ENCODE data around the gene TNFRSF12A. TPM values are rescaled to one million over a fixed set of nuclear protein-coding genes. Genes with fewer than 3 reads are reported as not detected.
A peak's percentile ranks its signal among the peaks of the same experiment; 100 is the strongest.
"Not testable (repeated sequence)": the region's sequence is repeated elsewhere in the genome, so short reads cannot be mapped to it uniquely, and the experiment has no call there.

Gene TNFRSF12A
- total RNA-seq, 4 donors from 2014 or later: 12.6 to 76.2 (median 24.0) TPM

GRCh38 chr16:3065069-3065741 lies 45.0 kb downstream of the TNFRSF12A start, which contains the start of gene IL32:
TSS of gene IL32 (plus strand) at chr16:3065640. CDS start at chr16:3065812, 172 bp downstream.
- intact Hi-C loops (cut with DNase I; ENCODE audit: low total_unique reads): no loop called here
- Histone ChIP-seq H3K4me1 (no peaks in the 10 kb centered on the region), H3K36me3 (no peaks in the 10 kb centered on the region), H3K4me3 (no peak within 1 kb of the TSS), H3K27ac (peak within 1 kb of the TSS in 1 of 2 donors; percentile 15), H3K27me3 (no peaks in the 10 kb centered on the region), H3K9me3 (no peaks in the 10 kb centered on the region)
- peak in 1 of 2 donors; percentile 53 for DNase-seq
- TF ChIP-seq CTCF (IDR thresholded peaks at IDR 0.05) (no peak), POLR2A (IDR thresholded peaks at IDR 0.05) (no peak)

- H3K27me3 ChIP-seq: no peaks in the 10 kb centered on the region
- no peaks in the 10 kb centered on the region for H3K4me1 ChIP-seq
- no peak for TF ChIP-seq CTCF (IDR thresholded peaks at IDR 0.05)
- TF ChIP-seq POLR2A (IDR thresholded peaks at IDR 0.05): no peak
- intact Hi-C loops (cut with DNase I; ENCODE audit: low total_unique reads): no loop called here
- H3K4me3 ChIP-seq: no peak overlapping the region
- H3K36me3 ChIP-seq: no peaks in the 10 kb centered on the region
- DNase-seq: no peak
- H3K27ac ChIP-seq: no peak overlapping the region
- no peaks in the 10 kb centered on the region for H3K9me3 ChIP-seq
Observed at GRCh38 chr16:3065742-3066439, 45.7 kb downstream of the TNFRSF12A start.

- no peak overlapping the region for H3K4me3 ChIP-seq
- no peaks in the 10 kb centered on the region for H3K27me3 ChIP-seq
- TF ChIP-seq CTCF (IDR thresholded peaks at IDR 0.05) (no peak), POLR2A (IDR thresholded peaks at IDR 0.05) (no peak)
- DNase-seq: no peak
- H3K27ac ChIP-seq: no peak overlapping the region
- H3K4me1 ChIP-seq: no peaks in the 10 kb centered on the region
- no peaks in the 10 kb centered on the region for H3K36me3 ChIP-seq
- intact Hi-C loops (cut with DNase I; ENCODE audit: low total_unique reads): no loop called here
- no peaks in the 10 kb centered on the region for H3K9me3 ChIP-seq
Observed at GRCh38 chr16:3066440-3066748, 46.2 kb downstream of the TNFRSF12A start.

- intact Hi-C loops (cut with DNase I; ENCODE audit: low total_unique reads): no loop called here
- H3K4me3 ChIP-seq: no peak overlapping the region
- no peaks in the 10 kb centered on the region for H3K9me3 ChIP-seq
- no peak for DNase-seq
- H3K27ac ChIP-seq: no peak overlapping the region
- no peaks in the 10 kb centered on the region for H3K36me3 ChIP-seq
- TF ChIP-seq POLR2A (IDR thresholded peaks at IDR 0.05) (no peak), CTCF (IDR thresholded peaks at IDR 0.05) (no peak)
- H3K27me3 ChIP-seq: no peaks in the 10 kb centered on the region
- no peaks in the 10 kb centered on the region for H3K4me1 ChIP-seq
Observed at GRCh38 chr16:3068487-3068886, 48.3 kb downstream of the TNFRSF12A start.

GRCh38 chr16:3069146-3069545 lies 49.0 kb downstream of the TNFRSF12A start:
- intact Hi-C loops (cut with DNase I; ENCODE audit: low total_unique reads); H3K27me3 ChIP-seq; H3K4me1 ChIP-seq; H3K27ac ChIP-seq; H3K4me3 ChIP-seq; DNase-seq; H3K9me3 ChIP-seq; H3K36me3 ChIP-seq: not testable (repeated sequence)
